HEK293 (cell line): ENCODE measurements around the gene GTPBP3.

Experiments used
- CTCF ChIA-PET: fragments of 350-600 bp; formaldehyde crosslinking; extraction: SDS; loops from one replicate; lab custom pipeline; 2021; ENCODE audit warnings: antibody characterized with exemption; lab: Yijun Ruan, JAX
- POLR2A ChIA-PET: fragments of 300-600 bp; formaldehyde crosslinking; extraction: SDS; loops from one replicate; lab custom pipeline; 2020; ENCODE audit warnings: antibody characterized with exemption, inconsistent platforms; lab: Yijun Ruan, JAX
- H3K27ac ChIP-seq: fragments of 200-500 bp; sonication (Bioruptor generic); 2 replicates; pipeline ENCODE4 v1.5.1; 2014; ENCODE audit warnings: low read depth, low read length, control low read depth, inconsistent platforms; ENCODE audit errors: extremely low read depth
- H3K36me3 ChIP-seq, 2 experiments: fragments of 200-500 bp in 1 of 2; sonication (Bioruptor generic) in 1 of 2; 1 replicate in 1 of 2; 2 replicates in 1 of 2; pipeline ENCODE4 v1.5.1; 2014 to 2017; ENCODE audit warnings: inconsistent platforms in 2 of 2, low read length in 2 of 2; ENCODE audit not compliant: control insufficient read depth in 2 of 2, insufficient read depth in 1 of 2
- H3K4me1 ChIP-seq: fragments of 200-500 bp; sonication (Bioruptor generic); 2 replicates; pipeline ENCODE4 v1.5.1; 2014; ENCODE audit warnings: mild to moderate bottlenecking, low read length, inconsistent platforms; ENCODE audit not compliant: control insufficient read depth, insufficient read depth
- H3K4me3 ChIP-seq: 2 replicates; pipeline ENCODE4 v1.5.1; 2011; ENCODE audit warnings: low read depth, mild to moderate bottlenecking, control low read depth, low read length, moderate library complexity
- H3K9me3 ChIP-seq: fragments of 200-500 bp; sonication (Bioruptor generic); 2 replicates; pipeline ENCODE4 v1.5.1; 2014; ENCODE audit warnings: low read depth, low read length, inconsistent platforms; ENCODE audit not compliant: control insufficient read depth, insufficient read depth
- EGR2 ChIP-seq: fragments of 450-650 bp; formaldehyde crosslinking; IDR thresholded peaks from 2 replicates; pipeline ENCODE4 v1.5.1; 2016; ENCODE audit warnings: low read depth, missing biosample characterization, missing genetic modification characterization
- GLIS2 ChIP-seq: fragments of 450-650 bp; formaldehyde crosslinking; IDR thresholded peaks from 2 replicates; pipeline ENCODE4 v1.5.1; 2016; ENCODE audit warnings: missing biosample characterization, missing genetic modification characterization
- KLF16 ChIP-seq: fragments of 450-650 bp; formaldehyde crosslinking; IDR thresholded peaks from 2 replicates; pipeline ENCODE4 v1.5.1; 2017; ENCODE audit warnings: missing biosample characterization, missing genetic modification characterization
- KLF8 ChIP-seq: fragments of 450-650 bp; formaldehyde crosslinking; IDR thresholded peaks from 2 replicates; pipeline ENCODE4 v1.5.1; 2016; ENCODE audit warnings: missing biosample characterization, missing genetic modification characterization
- PBX3 ChIP-seq: sonication (generic); formaldehyde crosslinking; IDR thresholded peaks from 2 replicates; pipeline ENCODE4 v1.8.1; 2022; ENCODE audit warnings: mild to moderate bottlenecking, moderate library complexity, missing genetic modification reagents
- ZBTB49 ChIP-seq: fragments of 450-650 bp; formaldehyde crosslinking; IDR thresholded peaks from 2 replicates; pipeline ENCODE4 v1.5.1; 2016; ENCODE audit warnings: missing biosample characterization, missing genetic modification characterization, low read depth
- ZNF140 ChIP-seq: fragments of 450-650 bp; formaldehyde crosslinking; IDR thresholded peaks from 2 replicates; pipeline ENCODE4 v1.5.1; 2016; ENCODE audit warnings: missing biosample characterization, missing genetic modification characterization
- ZNF184 ChIP-seq: fragments of 450-650 bp; IDR thresholded peaks from 2 replicates; pipeline ENCODE4 v1.5.1; 2018; ENCODE audit warnings: missing biosample characterization, mild to moderate bottlenecking, missing genetic modification characterization
- ZNF324 ChIP-seq: fragments of 450-650 bp; formaldehyde crosslinking; IDR thresholded peaks from 2 replicates; pipeline ENCODE4 v1.5.1; 2016; ENCODE audit warnings: missing biosample characterization, missing genetic modification characterization
- ZNF341 ChIP-seq: fragments of 450-650 bp; formaldehyde crosslinking; IDR thresholded peaks from 2 replicates; pipeline ENCODE4; 2016; ENCODE audit warnings: low read depth, missing biosample characterization, missing genetic modification characterization
- ZNF654 ChIP-seq: fragments of 450-650 bp; formaldehyde crosslinking; IDR thresholded peaks from 2 replicates; pipeline ENCODE4 v1.5.1; 2016; ENCODE audit warnings: low read depth, missing biosample characterization, missing genetic modification characterization
- ZNF768 ChIP-seq: fragments of 450-650 bp; formaldehyde crosslinking; IDR thresholded peaks from 2 replicates; pipeline ENCODE4 v1.5.1; 2018; ENCODE audit warnings: missing biosample characterization, mild to moderate bottlenecking, missing genetic modification characterization
- ZNF792 ChIP-seq: fragments of 450-650 bp; formaldehyde crosslinking; IDR thresholded peaks from 2 replicates; pipeline ENCODE4 v1.5.1; 2016; ENCODE audit warnings: missing biosample characterization, missing genetic modification characterization
- ZNF830 ChIP-seq: fragments of 450-650 bp; IDR thresholded peaks from 2 replicates; pipeline ENCODE4 v1.5.0; 2018; ENCODE audit warnings: missing biosample characterization, missing genetic modification characterization, low read depth, mild to moderate bottlenecking, moderate library complexity
- ZSCAN16 ChIP-seq: fragments of 450-650 bp; formaldehyde crosslinking; IDR thresholded peaks from 2 replicates; pipeline ENCODE4 v1.5.1; 2016; ENCODE audit warnings: missing biosample characterization, missing genetic modification characterization
- ZSCAN23 ChIP-seq: fragments of 450-650 bp; formaldehyde crosslinking; IDR thresholded peaks from 2 replicates; pipeline ENCODE4 v1.5.1; 2016; ENCODE audit warnings: missing biosample characterization, missing genetic modification characterization
- ZSCAN30 ChIP-seq: fragments of 450-650 bp; IDR thresholded peaks from 2 replicates; pipeline ENCODE4 v1.5.1; 2018; ENCODE audit warnings: missing biosample characterization, mild to moderate bottlenecking, missing genetic modification characterization, moderate library complexity
- TF ChIP-seq, protein P1 (sequence below): fragments of 450-650 bp; formaldehyde crosslinking; IDR thresholded peaks from 2 replicates; pipeline ENCODE4 v1.5.1; 2016; ENCODE audit warnings: missing biosample characterization, missing genetic modification characterization
- TF ChIP-seq, protein P2 (sequence below): fragments of 450-650 bp; formaldehyde crosslinking; IDR thresholded peaks from 2 replicates; pipeline ENCODE4 v1.5.1; 2016; ENCODE audit warnings: missing biosample characterization, missing genetic modification characterization, low read depth
- TF ChIP-seq, protein P3 (sequence below): fragments of 450-650 bp; formaldehyde crosslinking; conservative IDR thresholded peaks from 2 replicates; pipeline ENCODE4 v1.5.1; 2016; ENCODE audit warnings: low read depth, missing biosample characterization, missing genetic modification characterization
- TF ChIP-seq, protein P4 (sequence below): fragments of 450-650 bp; formaldehyde crosslinking; IDR thresholded peaks from 2 replicates; pipeline ENCODE4 v1.5.1; 2016; ENCODE audit warnings: missing biosample characterization, missing genetic modification characterization

GTPBP3 gene

DNA sequence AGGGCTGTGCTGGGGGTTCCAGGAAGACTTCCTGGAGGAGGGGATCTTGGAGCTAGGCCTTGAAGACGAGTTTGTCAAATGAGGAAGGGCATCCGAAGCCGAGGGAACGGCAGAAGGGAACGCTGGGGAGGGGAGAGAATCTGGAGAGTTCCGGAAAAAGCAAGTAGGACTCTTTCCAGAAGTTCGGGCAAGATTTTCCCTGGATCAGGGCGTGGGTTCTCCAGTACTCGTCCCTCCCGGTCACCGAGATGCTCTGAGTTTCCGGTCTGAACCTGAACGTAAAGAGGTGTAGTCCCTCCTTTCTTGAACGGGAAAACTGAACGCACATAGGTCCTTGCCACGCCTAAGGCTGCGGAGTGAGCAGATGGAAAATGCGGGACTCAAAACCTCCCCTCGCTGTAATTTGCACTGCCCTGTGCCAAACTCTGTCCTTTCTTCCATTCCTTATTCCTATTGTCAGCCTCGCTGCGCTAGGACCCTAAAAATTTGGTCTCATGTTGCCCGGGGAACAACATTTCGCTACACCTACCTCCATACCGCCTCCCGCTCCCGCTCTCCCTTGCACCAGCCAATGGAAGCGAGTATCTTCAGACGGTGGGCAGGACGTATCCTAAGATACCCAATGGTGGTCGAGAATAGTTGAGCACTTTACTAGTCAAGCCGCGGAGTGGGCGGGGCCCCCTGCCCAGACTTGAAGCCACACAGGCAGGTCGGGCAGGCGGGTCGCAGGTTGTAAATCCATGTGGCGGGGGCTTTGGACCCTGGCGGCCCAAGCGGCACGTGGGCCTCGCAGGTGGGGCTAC is at the start of gene GTPBP3 (continued):
- TF ChIP-seq PBX3 (CRISPR knock-in tag) (peak; percentile 61; the same call in 1 of the 2 replicates), EGR2 (tag by site-specific recombination) (peak; percentile 87), ZSCAN16 (tag by site-specific recombination) (peak; percentile 9; the same call in 1 of the 2 replicates), ZNF140 (no peak), ZNF830 (tag by site-specific recombination) (no peak), ZNF792 (tag by site-specific recombination) (0 out of 2 replicates have a peak, but pooled peaks have one; percentile 18), ZNF184 (tag by site-specific recombination) (peak; percentile 75; the same call in 1 of the 2 replicates), KLF16 (tag by site-specific recombination) (peak; percentile 100), ZNF768 (tag by site-specific recombination) (peak; percentile 71; the same call in 1 of the 2 replicates), GLIS2 (tag by site-specific recombination) (peak; percentile 75), KLF8 (tag by site-specific recombination) (peak; percentile 100), ZSCAN23 (tag by site-specific recombination) (peak; percentile 82), ZNF324 (peak; percentile 96), ZNF654 (peak; percentile 25)
- TF ChIP-seq, protein P1, sequence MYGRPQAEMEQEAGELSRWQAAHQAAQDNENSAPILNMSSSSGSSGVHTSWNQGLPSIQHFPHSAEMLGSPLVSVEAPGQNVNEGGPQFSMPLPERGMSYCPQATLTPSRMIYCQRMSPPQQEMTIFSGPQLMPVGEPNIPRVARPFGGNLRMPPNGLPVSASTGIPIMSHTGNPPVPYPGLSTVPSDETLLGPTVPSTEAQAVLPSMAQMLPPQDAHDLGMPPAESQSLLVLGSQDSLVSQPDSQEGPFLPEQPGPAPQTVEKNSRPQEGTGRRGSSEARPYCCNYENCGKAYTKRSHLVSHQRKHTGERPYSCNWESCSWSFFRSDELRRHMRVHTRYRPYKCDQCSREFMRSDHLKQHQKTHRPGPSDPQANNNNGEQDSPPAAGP = peak; percentile 99
- TF ChIP-seq, protein P2, sequence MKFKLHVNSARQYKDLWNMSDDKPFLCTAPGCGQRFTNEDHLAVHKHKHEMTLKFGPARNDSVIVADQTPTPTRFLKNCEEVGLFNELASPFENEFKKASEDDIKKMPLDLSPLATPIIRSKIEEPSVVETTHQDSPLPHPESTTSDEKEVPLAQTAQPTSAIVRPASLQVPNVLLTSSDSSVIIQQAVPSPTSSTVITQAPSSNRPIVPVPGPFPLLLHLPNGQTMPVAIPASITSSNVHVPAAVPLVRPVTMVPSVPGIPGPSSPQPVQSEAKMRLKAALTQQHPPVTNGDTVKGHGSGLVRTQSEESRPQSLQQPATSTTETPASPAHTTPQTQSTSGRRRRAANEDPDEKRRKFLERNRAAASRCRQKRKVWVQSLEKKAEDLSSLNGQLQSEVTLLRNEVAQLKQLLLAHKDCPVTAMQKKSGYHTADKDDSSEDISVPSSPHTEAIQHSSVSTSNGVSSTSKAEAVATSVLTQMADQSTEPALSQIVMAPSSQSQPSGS (tag by site-specific recombination) = peak; percentile 15; the same call in 1 of the 2 replicates
- TF ChIP-seq, protein P3, sequence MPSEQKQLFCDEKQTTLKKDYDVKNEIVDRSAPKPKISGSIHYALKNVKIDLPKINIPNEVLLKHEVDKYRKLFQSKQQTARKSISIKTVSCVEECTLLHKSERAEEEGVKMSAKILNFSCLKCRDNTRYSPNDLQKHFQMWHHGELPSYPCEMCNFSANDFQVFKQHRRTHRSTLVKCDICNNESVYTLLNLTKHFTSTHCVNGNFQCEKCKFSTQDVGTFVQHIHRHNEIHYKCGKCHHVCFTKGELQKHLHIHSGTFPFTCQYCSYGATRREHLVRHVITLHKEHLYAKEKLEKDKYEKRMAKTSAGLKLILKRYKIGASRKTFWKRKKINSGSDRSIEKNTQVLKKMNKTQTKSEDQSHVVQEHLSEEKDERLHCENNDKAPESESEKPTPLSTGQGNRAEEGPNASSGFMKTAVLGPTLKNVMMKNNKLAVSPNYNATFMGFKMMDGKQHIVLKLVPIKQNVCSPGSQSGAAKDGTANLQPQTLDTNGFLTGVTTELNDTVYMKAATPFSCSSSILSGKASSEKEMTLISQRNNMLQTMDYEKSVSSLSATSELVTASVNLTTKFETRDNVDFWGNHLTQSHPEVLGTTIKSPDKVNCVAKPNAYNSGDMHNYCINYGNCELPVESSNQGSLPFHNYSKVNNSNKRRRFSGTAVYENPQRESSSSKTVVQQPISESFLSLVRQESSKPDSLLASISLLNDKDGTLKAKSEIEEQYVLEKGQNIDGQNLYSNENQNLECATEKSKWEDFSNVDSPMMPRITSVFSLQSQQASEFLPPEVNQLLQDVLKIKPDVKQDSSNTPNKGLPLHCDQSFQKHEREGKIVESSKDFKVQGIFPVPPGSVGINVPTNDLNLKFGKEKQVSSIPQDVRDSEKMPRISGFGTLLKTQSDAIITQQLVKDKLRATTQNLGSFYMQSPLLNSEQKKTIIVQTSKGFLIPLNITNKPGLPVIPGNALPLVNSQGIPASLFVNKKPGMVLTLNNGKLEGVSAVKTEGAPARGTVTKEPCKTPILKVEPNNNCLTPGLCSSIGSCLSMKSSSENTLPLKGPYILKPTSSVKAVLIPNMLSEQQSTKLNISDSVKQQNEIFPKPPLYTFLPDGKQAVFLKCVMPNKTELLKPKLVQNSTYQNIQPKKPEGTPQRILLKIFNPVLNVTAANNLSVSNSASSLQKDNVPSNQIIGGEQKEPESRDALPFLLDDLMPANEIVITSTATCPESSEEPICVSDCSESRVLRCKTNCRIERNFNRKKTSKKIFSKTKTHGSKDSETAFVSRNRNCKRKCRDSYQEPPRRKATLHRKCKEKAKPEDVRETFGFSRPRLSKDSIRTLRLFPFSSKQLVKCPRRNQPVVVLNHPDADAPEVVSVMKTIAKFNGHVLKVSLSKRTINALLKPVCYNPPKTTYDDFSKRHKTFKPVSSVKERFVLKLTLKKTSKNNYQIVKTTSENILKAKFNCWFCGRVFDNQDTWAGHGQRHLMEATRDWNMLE (tag by site-specific recombination) = peak; percentile 84

DNA sequence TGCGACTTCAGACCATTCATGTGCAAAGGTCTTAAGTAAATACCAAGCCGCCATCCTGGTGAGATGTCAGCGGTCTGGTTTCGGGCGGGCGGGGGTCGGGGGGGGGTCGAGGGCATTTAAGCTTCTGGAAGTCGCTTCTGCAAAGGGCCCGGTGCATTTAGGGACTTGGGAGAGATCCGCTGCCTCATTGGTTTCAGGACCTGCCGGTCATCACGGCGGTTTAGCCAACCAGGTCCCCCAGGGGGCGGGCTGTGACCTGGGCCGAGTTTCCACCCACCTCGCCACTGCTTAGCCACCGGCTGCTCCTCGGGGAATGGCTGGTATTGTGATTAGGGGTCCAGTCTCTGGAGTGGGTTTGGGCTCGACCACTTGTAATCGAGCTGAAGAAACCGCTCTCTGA is 47.9 kb upstream of the GTPBP3 start:
- no peaks in the 10 kb centered on the region for H3K9me3 ChIP-seq
- no peaks in the 10 kb centered on the region for H3K4me1 ChIP-seq
- no peak overlapping the region for H3K27ac ChIP-seq
- peaks cover 0 to 21% of the 10 kb centered on the region in 2 experiments; a peak in 1 of 3 replicates for H3K36me3 ChIP-seq
- ChIA-PET POLR2A (no interaction called here), CTCF (interaction anchor here (0.6 to 0.8 kb wide), 3 partner anchors 9 to 27 kb away, joined by 4 to 7 read pairs (median 4); partner anchors contain the start of gene DDA1)
- no peak overlapping the region for H3K4me3 ChIP-seq
- TF ChIP-seq ZSCAN30 (no peak), ZBTB49 (tag by site-specific recombination) (no peak), ZNF341 (tag by site-specific recombination) (no peak)
- TF ChIP-seq, protein P4, sequence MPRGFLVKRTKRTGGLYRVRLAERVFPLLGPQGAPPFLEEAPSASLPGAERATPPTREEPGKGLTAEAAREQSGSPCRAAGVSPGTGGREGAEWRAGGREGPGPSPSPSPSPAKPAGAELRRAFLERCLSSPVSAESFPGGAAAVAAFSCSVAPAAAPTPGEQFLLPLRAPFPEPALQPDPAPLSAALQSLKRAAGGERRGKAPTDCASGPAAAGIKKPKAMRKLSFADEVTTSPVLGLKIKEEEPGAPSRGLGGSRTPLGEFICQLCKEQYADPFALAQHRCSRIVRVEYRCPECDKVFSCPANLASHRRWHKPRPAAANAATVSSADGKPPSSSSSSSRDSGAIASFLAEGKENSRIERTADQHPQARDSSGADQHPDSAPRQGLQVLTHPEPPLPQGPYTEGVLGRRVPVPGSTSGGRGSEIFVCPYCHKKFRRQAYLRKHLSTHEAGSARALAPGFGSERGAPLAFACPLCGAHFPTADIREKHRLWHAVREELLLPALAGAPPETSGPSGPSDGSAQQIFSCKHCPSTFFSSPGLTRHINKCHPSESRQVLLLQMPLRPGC (tag by site-specific recombination) = no peak
